HUDEP-2 (cell line): ENCODE results near the gene SPDYE17.
"Not testable (repeated sequence)": the region's sequence is repeated elsewhere in the genome, so short reads cannot be mapped to it uniquely, and the experiment has no call there.

Source experiments
- DNase-seq, 76 experiments: peaks; one replicate each; lab custom pipeline; 2025; ENCODE audit not compliant: unreplicated experiment in 76 of 76; lab: John Stamatoyannopoulos, UW

SPDYE17 gene, protein sequence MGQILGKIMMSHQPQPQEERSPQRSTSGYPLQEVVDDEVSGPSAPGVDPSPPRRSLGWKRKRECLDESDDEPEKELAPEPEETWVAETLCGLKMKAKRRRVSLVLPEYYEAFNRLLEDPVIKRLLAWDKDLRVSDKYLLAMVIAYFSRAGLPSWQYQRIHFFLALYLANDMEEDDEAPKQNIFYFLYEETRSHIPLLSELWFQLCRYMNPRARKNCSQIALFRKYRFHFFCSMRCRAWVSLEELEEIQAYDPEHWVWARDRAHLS

GRCh38 chr7:77032261-77032660 is at the start of gene SPDYE17:
Gene SPDYE17 (minus strand): TSS chr7:77032361. CDS start chr7:77030570, 1,791 bp downstream.
- DNase-seq, result not testable (repeated sequence)

- not testable (repeated sequence) for DNase-seq
These were observed 48.1 kb upstream of the SPDYE17 start for GRCh38 chr7:77080236-77080635.

GRCh38 chr7:77079624-77080023 is 47.5 kb upstream of the SPDYE17 start:
- DNase-seq, result not testable (repeated sequence)

- DNase-seq, result not testable (repeated sequence)
These were observed 47.0 kb upstream of the SPDYE17 start for GRCh38 chr7:77079112-77079511.

GRCh38 chr7:77077060-77077459 is 44.9 kb upstream of the SPDYE17 start:
- DNase-seq, result not testable (repeated sequence)

GRCh38 chr7:77074786-77075396 is 42.7 kb upstream of the SPDYE17 start:
- not testable (repeated sequence) for DNase-seq

GRCh38 chr7:77071108-77071507 is 38.9 kb upstream of the SPDYE17 start:
- not testable (repeated sequence) for DNase-seq

- DNase-seq, result not testable (repeated sequence)
These were observed 33.7 kb upstream of the SPDYE17 start for GRCh38 chr7:77065869-77066268.

DNA sequence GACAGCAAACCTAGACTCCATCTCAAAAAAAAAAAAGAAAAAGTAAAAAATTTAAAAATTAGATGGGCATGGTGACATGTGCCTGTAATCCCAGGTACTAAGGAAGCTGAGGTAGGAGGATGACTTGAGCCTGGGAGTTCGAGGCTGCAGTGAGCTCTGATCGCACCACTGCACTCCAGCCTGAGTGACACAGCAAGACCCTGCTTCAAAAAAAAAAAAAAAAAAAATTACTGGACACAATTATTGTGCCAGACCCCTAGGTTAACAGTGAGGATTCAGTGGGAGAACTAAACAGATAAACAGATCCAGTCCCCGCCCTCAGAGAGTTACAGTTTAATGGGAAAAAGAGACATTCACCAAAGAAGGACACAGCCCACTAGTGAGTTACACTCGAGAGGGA is 31.6 kb upstream of the SPDYE17 start:
- not testable (repeated sequence) for DNase-seq

DNA sequence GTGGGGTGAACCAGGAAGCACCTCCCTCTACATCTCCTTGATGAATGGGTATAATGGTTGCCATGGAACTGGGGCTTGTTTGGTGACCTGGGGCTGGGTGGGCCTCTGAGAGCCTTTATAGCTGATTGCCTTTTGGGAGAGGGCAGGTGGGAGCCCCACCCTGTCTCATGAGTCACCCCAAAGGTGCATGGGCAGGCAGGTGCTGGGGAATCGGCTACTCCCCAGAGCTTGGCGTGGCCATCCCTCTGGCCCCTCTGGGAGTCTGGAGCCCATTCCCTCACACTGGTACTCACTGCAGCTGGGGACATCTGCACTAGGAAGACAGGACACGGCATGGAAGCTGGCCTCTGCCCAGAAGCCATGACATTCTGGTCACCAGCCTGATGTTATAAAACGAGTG is 30.4 kb upstream of the SPDYE17 start, which contains the start of gene SPDYE18:
TSS of gene SPDYE18 (minus strand) at position 2 of the 400 bp plus-strand sequence. CDS start 2,046 bp downstream, outside the sequence.
- not testable (repeated sequence) for DNase-seq

DNA sequence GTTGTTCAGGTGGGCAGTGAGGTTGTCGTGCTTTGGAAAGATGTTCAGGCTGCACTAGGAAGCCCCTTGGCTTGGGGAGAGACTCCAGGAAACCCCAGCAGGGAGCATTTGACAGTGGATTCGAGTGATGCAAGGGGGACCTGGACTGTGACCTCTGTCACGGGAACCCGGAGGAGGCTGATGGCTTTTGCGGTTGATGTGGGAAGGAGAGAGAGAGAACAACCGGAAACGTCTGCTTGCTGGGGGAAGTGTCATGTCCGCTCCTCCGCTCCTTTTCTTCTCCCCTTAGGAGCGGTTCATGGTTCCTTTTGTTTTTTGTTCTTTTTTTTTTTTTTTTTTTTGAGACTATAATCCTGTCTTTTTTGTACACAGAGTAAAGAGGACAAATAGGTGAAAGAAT is 5.8 kb downstream of the SPDYE17 start:
- not testable (repeated sequence) for DNase-seq

- DNase-seq, result not testable (repeated sequence)
These were observed 22.0 kb downstream of the SPDYE17 start for GRCh38 chr7:77010074-77010680.

GRCh38 chr7:77008000-77008399 is 24.2 kb downstream of the SPDYE17 start:
- DNase-seq, result not testable (repeated sequence)

GRCh38 chr7:77006127-77007110 is 25.7 kb downstream of the SPDYE17 start:
- DNase-seq, result not testable (repeated sequence)

DNA sequence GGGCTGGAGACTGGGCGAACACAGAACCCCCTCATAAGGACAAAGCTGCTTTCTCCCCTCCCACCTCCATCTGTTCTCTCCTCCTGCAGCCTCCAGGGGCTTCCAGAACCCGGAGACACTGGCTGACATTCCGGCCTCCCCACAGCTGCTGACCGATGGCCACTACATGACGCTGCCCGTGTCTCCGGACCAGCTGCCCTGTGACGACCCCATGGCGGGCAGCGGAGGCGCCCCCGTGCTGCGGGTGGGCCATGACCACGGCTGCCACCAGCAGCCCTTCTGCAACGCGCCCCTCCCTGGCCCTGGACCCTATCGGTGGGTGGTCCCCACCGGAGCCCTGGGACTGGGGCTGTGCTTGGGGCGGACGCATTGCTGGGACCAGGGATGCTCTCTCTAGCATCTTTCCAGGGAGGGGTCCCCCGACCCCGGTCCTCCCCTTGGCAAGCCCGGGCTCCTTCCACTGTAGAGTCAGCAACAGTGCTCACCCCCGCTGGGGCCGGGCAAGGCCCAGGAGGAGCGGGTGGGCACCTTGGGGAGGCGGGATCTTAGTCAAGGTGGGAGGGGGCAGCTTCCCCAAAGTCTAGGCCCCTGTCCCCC is 26.6 kb downstream of the SPDYE17 start:
- DNase-seq, result not testable (repeated sequence)

- not testable (repeated sequence) for DNase-seq
These were observed 28.0 kb downstream of the SPDYE17 start for GRCh38 chr7:77004151-77004550.

DNA sequence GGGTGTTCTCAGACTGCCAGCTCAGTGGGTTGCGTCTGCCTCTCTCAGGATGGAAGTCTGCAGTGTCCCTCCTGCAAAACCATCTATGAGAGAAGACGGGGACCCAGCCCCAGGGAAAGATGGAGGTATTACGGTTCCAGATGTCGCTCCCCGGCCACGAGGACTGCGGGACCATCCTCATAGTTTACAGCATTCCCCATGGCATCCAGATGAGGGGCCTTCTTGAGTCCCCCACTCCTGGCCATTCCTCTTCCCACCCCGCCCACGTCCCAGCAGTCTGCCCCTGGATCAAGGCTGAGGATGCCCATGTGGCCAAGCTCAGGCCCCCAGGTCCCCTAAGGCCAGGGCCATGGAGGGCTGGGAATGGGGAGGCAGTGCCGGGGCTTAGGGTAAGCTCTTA is 28.9 kb downstream of the SPDYE17 start:
- not testable (repeated sequence) for DNase-seq

DNA sequence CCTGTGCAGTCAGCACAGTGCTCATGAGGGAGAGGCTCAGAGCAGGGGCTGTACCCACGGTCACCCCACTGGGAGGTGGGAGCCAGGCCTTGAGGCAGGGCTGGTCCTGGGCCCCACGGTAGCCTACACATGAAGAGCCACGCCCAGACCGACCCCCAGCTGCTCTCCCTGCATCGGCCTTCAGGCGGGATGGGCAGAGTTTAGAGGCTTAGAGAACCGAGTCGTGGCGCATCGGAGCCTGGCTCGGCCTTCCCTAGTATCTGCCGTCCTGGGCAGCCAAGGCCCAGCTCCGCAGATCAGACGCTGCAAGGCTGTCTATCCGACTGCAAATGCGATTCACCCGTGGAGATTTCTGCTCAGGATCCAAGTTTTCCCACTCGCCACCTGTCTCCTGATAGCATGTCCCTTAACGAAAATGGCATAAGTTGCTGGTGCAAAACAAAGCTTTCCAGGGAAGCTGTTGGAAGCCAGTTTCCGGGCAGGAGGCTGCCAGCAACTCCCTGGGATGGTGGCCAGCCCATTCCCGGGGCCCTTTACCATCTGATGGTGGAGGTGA is 29.4 kb downstream of the SPDYE17 start:
- DNase-seq, result not testable (repeated sequence)

DNA sequence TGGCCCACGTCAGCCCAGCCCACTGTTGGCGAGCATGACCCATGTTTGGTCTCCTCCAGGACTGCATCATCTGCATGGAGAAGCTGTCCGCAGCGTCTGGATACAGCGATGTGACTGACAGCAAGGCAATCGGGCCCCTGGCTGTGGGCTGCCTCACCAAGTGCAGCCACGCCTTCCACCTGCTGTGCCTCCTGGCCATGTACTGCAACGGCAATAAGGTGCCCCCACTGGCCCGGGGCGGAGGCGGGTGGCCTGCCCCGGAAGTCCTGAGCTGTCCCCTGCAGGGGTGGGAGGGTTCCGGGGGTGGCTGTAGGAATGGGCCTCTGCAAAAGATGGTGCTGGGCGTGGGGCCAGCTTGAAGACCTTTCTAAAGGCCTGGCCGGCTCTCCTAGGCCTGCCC is 30.1 kb downstream of the SPDYE17 start:
- not testable (repeated sequence) for DNase-seq
